PFSK-1 (cell line): Measurements from ENCODE around the gene ERFE.

ENCODE experiments used
- FOXP2 ChIP-seq: optimal IDR thresholded peaks from 2 replicates; pipeline ENCODE3; 2011; ENCODE audit warnings: borderline replicate concordance, control low read depth, inconsistent platforms; ENCODE audit not compliant: insufficient read depth; ENCODE audit errors: extremely low read length, extremely low read depth
- POLR2AphosphoS5 ChIP-seq: IDR thresholded peaks from 2 replicates; pipeline ENCODE4 v1.6.1; 2012; ENCODE audit warnings: low read depth, mild to moderate bottlenecking, control low read depth, low read length, moderate library complexity
- REST ChIP-seq, 2 experiments: IDR thresholded peaks; 2 replicates each; pipeline versions ENCODE4 v1.6.1 to v1.8.0; 2011 to 2012; ENCODE audit warnings: low read depth in 2 of 2, low read length in 2 of 2, control low read depth in 1 of 2, inconsistent platforms in 1 of 2, mild to moderate bottlenecking in 1 of 2, moderate library complexity in 1 of 2; ENCODE audit not compliant: insufficient read depth in 1 of 2
- SIN3A ChIP-seq: IDR thresholded peaks from 2 replicates; pipeline ENCODE4 v1.6.1; 2012; ENCODE audit warnings: mild to moderate bottlenecking, low read length, moderate library complexity, borderline replicate concordance; ENCODE audit not compliant: insufficient read depth
- TAF1 ChIP-seq: IDR thresholded peaks from 2 replicates; pipeline ENCODE4 v1.6.1; 2012; ENCODE audit warnings: low read length, control low read depth, borderline replicate concordance; ENCODE audit not compliant: insufficient read depth

GRCh38 chr2:238126338-238126737 lies 32.4 kb upstream of the ERFE start:
- no peak for TF ChIP-seq TAF1
- TF ChIP-seq POLR2AphosphoS5: no peak
- TF ChIP-seq SIN3A: no peak
- TF ChIP-seq FOXP2: no peak
- no peak for TF ChIP-seq REST (IDR thresholded peaks at IDR 0.05; ENCODE audit: insufficient read depth in 1 of 2, low read depth in 2 of 2, low read length in 2 of 2)
